HepG2 (cell line): ENCODE results near the gene AGAP1.

Experiments used
- KAT2B ChIP-seq: fragments of 150-350 bp; IDR thresholded peaks from 2 replicates; pipeline ENCODE4 v1.6.1; 2014; ENCODE audit warnings: low read depth, low read length, borderline replicate concordance
- NR3C1 ChIP-seq: sonication (generic); formaldehyde crosslinking; IDR thresholded peaks from 2 replicates; pipeline ENCODE4 v1.4.0; 2020; ENCODE audit warnings: missing genetic modification reagents
- PHF21A ChIP-seq: sonication (generic); formaldehyde crosslinking; IDR thresholded peaks from 2 replicates; pipeline ENCODE4 v1.5.0; 2020; ENCODE audit warnings: mild to moderate bottlenecking, missing genetic modification reagents
- POLR2A ChIP-seq, 2 experiments: IDR thresholded peaks; 2 replicates each; pipeline ENCODE4 v1.6.1; 2011; ENCODE audit warnings: low read depth in 2 of 2, low read length in 2 of 2, mild to moderate bottlenecking in 1 of 2, moderate library complexity in 1 of 2; ENCODE audit not compliant: insufficient read depth in 1 of 2
- ZNF484 ChIP-seq: sonication (generic); formaldehyde crosslinking; IDR thresholded peaks from 2 replicates; pipeline ENCODE4 v1.5.1; 2020; ENCODE audit warnings: mild to moderate bottlenecking, low read depth, missing genetic modification reagents, borderline replicate concordance
- ZNF652 ChIP-seq: IDR thresholded peaks from 2 replicates; pipeline ENCODE4 v1.6.1; 2016; ENCODE audit warnings: low read depth, borderline replicate concordance

DNA sequence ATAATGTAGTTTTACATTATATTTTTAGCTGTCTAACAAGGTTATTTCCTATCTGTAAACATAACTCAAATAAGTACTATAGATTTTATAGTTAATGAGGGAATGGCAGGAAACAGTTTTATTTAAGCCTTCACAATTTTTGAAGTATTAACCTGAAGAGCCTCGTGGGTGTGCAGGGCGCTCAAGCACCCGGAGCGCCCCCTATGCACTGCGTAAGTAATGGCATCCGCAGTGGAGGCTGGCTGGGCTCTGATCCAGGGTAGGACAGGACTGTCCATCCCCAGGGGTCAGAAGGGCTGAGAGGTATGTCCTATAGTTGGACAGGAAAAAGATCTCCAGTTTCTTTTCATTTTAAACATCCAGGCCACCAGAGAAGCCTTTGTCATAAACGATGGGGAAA lies 682.6 kb downstream of the AGAP1 start:
- TF ChIP-seq POLR2A (IDR thresholded peaks at IDR 0.05; ENCODE audit: insufficient read depth in 1 of 2, low read depth in 2 of 2, low read length in 2 of 2) = no peak
- TF ChIP-seq ZNF484 (CRISPR knock-in tag) = no peak
- TF ChIP-seq NR3C1 (CRISPR knock-in tag) = no peak
- no peak for TF ChIP-seq PHF21A (CRISPR knock-in tag)
- no peak for TF ChIP-seq KAT2B
- TF ChIP-seq ZNF652 = no peak
